Tibial artery (tissue), 4 donors: ENCODE measurements around the gene ZBTB8A.

Experiments
- DNase-seq, 2 donors: peaks; one replicate each; pipeline ENCODE4 v3.0.0-alpha.2; 2019
- H3K27ac ChIP-seq, 2 donors: fragments of 200-600 bp; sonication (generic) in 1 of 2; 1 replicate in 1 of 2; 2 replicates in 1 of 2; pipeline ENCODE4 v1.5.1; 2018 to 2019; ENCODE audit warnings: mild to moderate bottlenecking in 1 of 2
- H3K27me3 ChIP-seq, 2 donors: fragments of 200-600 bp; sonication (generic) in 1 of 2; one replicate each; pipeline versions ENCODE4 v1.5.1 to v1.6.0; 2016 to 2019
- H3K36me3 ChIP-seq, 3 donors: fragments of 200-600 bp; sonication (generic) in 2 of 3; one replicate each; pipeline ENCODE4 v1.5.1; 2016 to 2019; ENCODE audit warnings: mild to moderate bottlenecking in 2 of 3
- H3K4me1 ChIP-seq, 4 donors: fragments of 200-600 bp; sonication (generic) in 2 of 4; 1 replicate in 3 of 4; 2 replicates in 1 of 4; pipeline ENCODE4 v1.5.1; 2016 to 2019
- H3K4me3 ChIP-seq, 2 donors: fragments of 200-600 bp; sonication (generic) in 1 of 2; 1 replicate in 1 of 2; 2 replicates in 1 of 2; pipeline ENCODE4 v1.5.1; 2018 to 2019; ENCODE audit warnings: mild to moderate bottlenecking in 2 of 2
- H3K9me3 ChIP-seq, 3 donors: fragments of 200-600 bp; sonication (generic) in 1 of 3; one replicate each; pipeline ENCODE4 v1.5.1; 2016 to 2019
- intact Hi-C: fragments of 100-400 bp; cut with DNase I; formaldehyde crosslinking; loops from one replicate; pipeline ENCODE4 v1.15.0; 2023; ENCODE audit warnings: low total_unique reads
- TF ChIP-seq, protein P1 (sequence below), 2 experiments: fragments of 200-600 bp in 1 of 2; fragments of 450-650 bp in 1 of 2; IDR thresholded peaks; one replicate each; pipeline ENCODE4 v1.5.1; 2017 to 2019; ENCODE audit warnings: antibody characterized with exemption in 2 of 2, mild to moderate bottlenecking in 1 of 2, moderate library complexity in 1 of 2

Gene ZBTB8A

DNA sequence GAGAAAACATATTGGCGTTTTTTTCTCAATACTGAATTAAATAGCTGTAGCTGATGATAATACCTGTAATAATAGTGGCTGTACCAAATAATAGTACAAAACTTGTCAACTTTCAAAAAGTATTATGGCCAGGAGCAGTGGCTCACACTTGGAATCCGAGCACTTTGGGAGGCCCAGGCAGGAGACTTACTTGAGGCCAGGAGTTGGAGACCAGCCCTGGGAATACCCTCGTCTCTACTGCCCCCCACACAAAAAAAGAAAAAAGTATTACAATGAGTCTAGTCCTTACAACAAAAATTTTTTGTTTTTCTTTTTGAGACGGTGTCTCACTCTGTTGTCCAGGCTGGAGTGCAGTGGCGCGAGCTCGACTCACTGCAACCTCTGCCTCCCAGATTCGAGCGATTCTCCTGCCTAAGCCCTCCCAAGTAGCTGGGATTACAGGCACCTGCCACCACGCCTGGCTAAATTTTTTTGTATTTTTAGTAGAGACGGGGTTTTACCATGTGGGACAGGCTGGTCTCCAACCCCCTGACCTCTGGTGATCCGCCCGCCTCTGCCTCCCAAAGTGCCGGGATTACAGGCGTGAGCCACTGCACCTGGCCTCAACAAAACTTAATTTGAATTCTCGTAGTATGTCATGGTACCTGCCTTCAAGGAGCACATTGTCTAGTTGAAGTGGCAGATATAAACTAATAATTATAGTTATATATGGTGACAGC, 113.2 kb downstream of the ZBTB8A start:
- DNase-seq: no peak
- peaks cover 15 to 39% (median 22%) of the 10 kb centered on the region in 3 donors for H3K36me3 ChIP-seq
- H3K9me3 ChIP-seq: no peaks in the 10 kb centered on the region
- peak overlapping the region; percentile 69 to 74 for H3K4me3 ChIP-seq
- H3K4me1 ChIP-seq: peaks cover 0 to 62% (median 36%) of the 10 kb centered on the region in 4 donors
- no peaks in the 10 kb centered on the region for H3K27me3 ChIP-seq
- peak overlapping the region in 1 of 2 donors; percentile 91 for H3K27ac ChIP-seq
- TF ChIP-seq, protein P1, sequence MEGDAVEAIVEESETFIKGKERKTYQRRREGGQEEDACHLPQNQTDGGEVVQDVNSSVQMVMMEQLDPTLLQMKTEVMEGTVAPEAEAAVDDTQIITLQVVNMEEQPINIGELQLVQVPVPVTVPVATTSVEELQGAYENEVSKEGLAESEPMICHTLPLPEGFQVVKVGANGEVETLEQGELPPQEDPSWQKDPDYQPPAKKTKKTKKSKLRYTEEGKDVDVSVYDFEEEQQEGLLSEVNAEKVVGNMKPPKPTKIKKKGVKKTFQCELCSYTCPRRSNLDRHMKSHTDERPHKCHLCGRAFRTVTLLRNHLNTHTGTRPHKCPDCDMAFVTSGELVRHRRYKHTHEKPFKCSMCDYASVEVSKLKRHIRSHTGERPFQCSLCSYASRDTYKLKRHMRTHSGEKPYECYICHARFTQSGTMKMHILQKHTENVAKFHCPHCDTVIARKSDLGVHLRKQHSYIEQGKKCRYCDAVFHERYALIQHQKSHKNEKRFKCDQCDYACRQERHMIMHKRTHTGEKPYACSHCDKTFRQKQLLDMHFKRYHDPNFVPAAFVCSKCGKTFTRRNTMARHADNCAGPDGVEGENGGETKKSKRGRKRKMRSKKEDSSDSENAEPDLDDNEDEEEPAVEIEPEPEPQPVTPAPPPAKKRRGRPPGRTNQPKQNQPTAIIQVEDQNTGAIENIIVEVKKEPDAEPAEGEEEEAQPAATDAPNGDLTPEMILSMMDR (IDR thresholded peaks at IDR 0.05): no peak
- intact Hi-C loops: loop anchor here (5.0 kb wide), 1 partner anchor 40 kb away; no protein-coding TSS in a partner anchor
